ENCODE data around the gene IMPACT.

GRCh38 chr18:24432618-24433017, 6.1 kb downstream of the IMPACT start:
- TF ChIP-seq YY1 (IDR thresholded peaks at IDR 0.05; ENCODE audit: insufficient read depth, insufficient read length) (no peak), ZNF274 (IDR thresholded peaks at IDR 0.05; ENCODE audit: low read depth, low read length) (no peak), SUZ12 (IDR thresholded peaks at IDR 0.05; ENCODE audit: extremely low read depth, insufficient read depth, insufficient read length) (no peak)
